IMR-90 (cell line): ENCODE results near the gene HMGXB3. TPM values are rescaled to one million over a fixed set of nuclear protein-coding genes. Genes with fewer than 3 reads are reported as not detected.

Source experiments
- ATAC-seq: fragments of 200-7000 bp; cut with Tn5 transposase; 2 replicates; pipeline ENCODE4 v1.9.1; 2020; ENCODE audit warnings: low read depth, mild to moderate bottlenecking, moderate library complexity
- BruUV-seq: library from RNA; stranded (reverse); fragments of 400-500 nt; replicated peaks from 2 replicates; lab custom pipeline; 2021; lab: Mats Ljungman, UMichigan
- CTCF ChIA-PET: fragments of 300-600 bp; formaldehyde crosslinking; extraction: SDS; loops from one replicate; lab custom pipeline; 2021; ENCODE audit warnings: antibody characterized with exemption; lab: Yijun Ruan, JAX
- POLR2A ChIA-PET: fragments of 300-600 bp; sonication (Branson Sonifier 250); formaldehyde crosslinking; loops from one replicate; lab custom pipeline; 2022; ENCODE audit warnings: antibody characterized with exemption; ENCODE audit not compliant: unreplicated experiment; lab: Charles Lee
- DNase-seq: peaks from one replicate; pipeline ENCODE4 v3.0.0; 2013
- H2AFZ ChIP-seq: replicated peaks from 2 replicates; pipeline ENCODE3; 2013; ENCODE audit warnings: low read length, mild to moderate bottlenecking; ENCODE audit not compliant: poor library complexity
- H2AK5ac ChIP-seq: 2 replicates; pipeline ENCODE4 v1.6.1; 2013; ENCODE audit warnings: low read depth, low read length, inconsistent platforms
- H2AK9ac ChIP-seq: replicated peaks from 2 replicates; pipeline ENCODE3; 2013; ENCODE audit warnings: mild to moderate bottlenecking, low read depth, low read length, moderate library complexity; ENCODE audit not compliant: poor library complexity
- H2BK120ac ChIP-seq: 2 replicates; pipeline ENCODE4 v1.6.1; 2013; ENCODE audit warnings: low read depth, low read length, inconsistent platforms
- H2BK15ac ChIP-seq: 3 replicates; pipeline ENCODE4 v1.6.1; 2013; ENCODE audit warnings: low read depth, low read length, inconsistent platforms
- H2BK20ac ChIP-seq: 2 replicates; pipeline ENCODE4 v1.6.1; 2013; ENCODE audit warnings: low read depth, mild to moderate bottlenecking, inconsistent platforms, low read length, moderate library complexity
- H2BK5ac ChIP-seq: 2 replicates; pipeline ENCODE4 v1.6.1; 2013; ENCODE audit warnings: mild to moderate bottlenecking, low read depth, low read length, inconsistent platforms; ENCODE audit not compliant: poor library complexity, severe bottlenecking
- H3K14ac ChIP-seq: replicated peaks from 2 replicates; pipeline ENCODE4 v1.6.1; 2013; ENCODE audit warnings: low read depth, low read length, inconsistent platforms
- H3K18ac ChIP-seq: 2 replicates; pipeline ENCODE4 v1.6.1; 2013; ENCODE audit warnings: low read depth, low read length, control low read depth
- H3K23ac ChIP-seq: 2 replicates; pipeline ENCODE4 v1.6.1; 2013; ENCODE audit warnings: low read depth, low read length, inconsistent platforms
- H3K27ac ChIP-seq: 2 replicates; pipeline ENCODE4 v1.5.1; 2013; ENCODE audit warnings: mild to moderate bottlenecking, control low read depth, low read length; ENCODE audit not compliant: insufficient read depth
- H3K27me3 ChIP-seq: 2 replicates; pipeline ENCODE4 v1.6.1; 2013; ENCODE audit warnings: low read length; ENCODE audit not compliant: control insufficient read depth, insufficient read depth
- H3K36me3 ChIP-seq: 2 replicates; pipeline ENCODE4 v1.6.1; 2013; ENCODE audit warnings: low read length, mixed read lengths; ENCODE audit not compliant: control insufficient read depth, insufficient read depth
- H3K4ac ChIP-seq: 2 replicates; pipeline ENCODE4 v1.6.1; 2013; ENCODE audit warnings: low read depth, low read length, inconsistent platforms
- H3K4me1 ChIP-seq: 2 replicates; pipeline ENCODE4 v1.6.1; 2013; ENCODE audit warnings: low read length, mixed read lengths; ENCODE audit not compliant: control insufficient read depth, insufficient read depth
- H3K4me2 ChIP-seq: 2 replicates; pipeline ENCODE4 v1.6.1; 2013; ENCODE audit warnings: low read depth, mild to moderate bottlenecking, control low read depth, low read length, moderate library complexity
- H3K4me3 ChIP-seq: 2 replicates; pipeline ENCODE4 v1.5.1; 2013; ENCODE audit warnings: low read depth, mild to moderate bottlenecking, control low read depth, low read length, moderate library complexity; ENCODE audit not compliant: insufficient read depth
- H3K56ac ChIP-seq: 2 replicates; pipeline ENCODE4 v1.6.1; 2013; ENCODE audit warnings: low read length, inconsistent platforms; ENCODE audit not compliant: insufficient read depth; ENCODE audit errors: extremely low read depth
- H3K79me1 ChIP-seq, 2 experiments: 2 replicates each; pipeline ENCODE4 v1.6.1; 2013; ENCODE audit warnings: low read length in 2 of 2, inconsistent platforms in 1 of 2, low read depth in 1 of 2
- H3K9ac ChIP-seq: 2 replicates; pipeline ENCODE4 v1.6.1; 2013; ENCODE audit warnings: low read depth, low read length, control low read depth
- H3K9me1 ChIP-seq: 2 replicates; pipeline ENCODE4 v1.6.1; 2013; ENCODE audit warnings: low read length, inconsistent platforms; ENCODE audit not compliant: insufficient read depth
- H3K9me3 ChIP-seq: 2 replicates; pipeline ENCODE4 v1.6.1; 2013; ENCODE audit warnings: low read length; ENCODE audit not compliant: control insufficient read depth, insufficient read depth
- H4K20me1 ChIP-seq: 2 replicates; pipeline ENCODE4 v1.6.1; 2013; ENCODE audit warnings: low read length, inconsistent platforms; ENCODE audit not compliant: insufficient read depth
- H4K5ac ChIP-seq: 2 replicates; pipeline ENCODE4 v1.6.1; 2013; ENCODE audit warnings: mild to moderate bottlenecking, low read depth, low read length, control low read depth
- H4K8ac ChIP-seq, 2 experiments: 2 replicates each; pipeline ENCODE4 v1.6.1; 2013; ENCODE audit warnings: low read depth in 2 of 2, low read length in 2 of 2, control low read depth in 1 of 2, inconsistent platforms in 1 of 2
- H4K91ac ChIP-seq: 2 replicates; pipeline ENCODE4 v1.6.1; 2013; ENCODE audit warnings: low read depth, low read length, inconsistent platforms; ENCODE audit not compliant: insufficient read depth
- BHLHE40 ChIP-seq: fragments of 150-350 bp; IDR thresholded peaks from 2 replicates; pipeline ENCODE4 v1.6.1; 2016; ENCODE audit warnings: mild to moderate bottlenecking, low read depth, low read length
- CTCF ChIP-seq: conservative IDR thresholded peaks from 2 replicates; pipeline ENCODE4 v1.5.1; 2012; ENCODE audit warnings: mild to moderate bottlenecking, low read depth, low read length, improper control_type of control experiment
- MAZ ChIP-seq: IDR thresholded peaks from 2 replicates; pipeline ENCODE4 v1.6.1; 2012; ENCODE audit warnings: low read depth, mild to moderate bottlenecking, low read length, improper control_type of control experiment, moderate library complexity, borderline replicate concordance
- NFE2L2 ChIP-seq: fragments of 150-350 bp; IDR thresholded peaks from 2 replicates; pipeline ENCODE4 v1.6.1; 2016; ENCODE audit warnings: low read depth, mild to moderate bottlenecking, low read length
- WGBS, 2 experiments: methylation state at CpG; one replicate each; pipeline versions ENCODE4 v1.1.5 to v1.1.7; 2013; ENCODE audit warnings: missing lambda C conversion rate in 2 of 2; ENCODE audit not compliant: insufficient read length in 1 of 2; ENCODE audit errors: extremely low coverage in 2 of 2; 5-methylcytosine and 5-hydroxymethylcytosine counted together
- dilution Hi-C: fragments of 300-500 bp; cut with HindIII; formaldehyde crosslinking; loops from one replicate; pipeline ENCODE4 v1.14.3; 2018; ENCODE audit warnings: low sequenced_read_pairs; ENCODE audit not compliant: unreplicated experiment
- in situ Hi-C: fragments of 300-500 bp; cut with MboI; formaldehyde crosslinking; loops from 3 replicates; pipeline ENCODE4 v1.14.3; 2019; ENCODE audit warnings: low sequenced_read_pairs, inconsistent platforms, mixed read lengths
- intact Hi-C: fragments of 100-400 bp; cut with micrococcal nuclease; formaldehyde crosslinking; loops from 2 replicates; pipeline ENCODE4 v1.10.0; 2022
- polyA plus RNA-seq, 3 experiments: library from polyadenylated mRNA; depleted of rRNA; stranded (reverse); fragments of >200 nt; gene quantifications; 2 replicates each; pipeline ENCODE4 v1.2.3, GENCODE V29; 2012; ENCODE audit warnings: low replicate concordance in 1 of 3
- total RNA-seq: library from RNA; depleted of rRNA; stranded (reverse); fragments of >200 nt; gene quantifications from 2 replicates; pipeline ENCODE4 v1.2.3, GENCODE V29; 2012

HMGXB3 gene
- total and polyA plus RNA-seq, 2 of the 4 experiments (the other 2 are of a cell fraction): 27.6 to 30.6 TPM

GRCh38 chr5:149998281-149998680 is 2.3 kb upstream of the HMGXB3 start:
- H3K9me3 ChIP-seq: no peaks in the 10 kb centered on the region
- no TSS peak for BruUV-seq
- no peak overlapping the region for H2AK9ac ChIP-seq
- no peak overlapping the region for H2BK5ac ChIP-seq
- H3K23ac ChIP-seq: no peak overlapping the region
- H2AK5ac ChIP-seq: no peak overlapping the region
- H3K27ac ChIP-seq: no peak overlapping the region
- peaks cover 2% of the 10 kb centered on the region for H3K4me1 ChIP-seq
- H3K79me1 ChIP-seq: peaks cover 11 to 49% of the 10 kb centered on the region in 2 experiments
- no peak overlapping the region for H2BK20ac ChIP-seq
- no CpG with 5 or more reads among the region's 3 CpGs for WGBS, 2 experiments
- no peak overlapping the region for H2BK120ac ChIP-seq
- H4K5ac ChIP-seq: no peak overlapping the region
- H3K18ac ChIP-seq: no peak overlapping the region
- in situ Hi-C loops (no loop called here), dilution Hi-C loops (no loop called here), intact Hi-C loops (no loop called here)
- H4K20me1 ChIP-seq: peaks cover 23% of the 10 kb centered on the region; the same call in 1 of the 2 replicates
- H3K4me2 ChIP-seq: no peak overlapping the region
- ChIA-PET CTCF (interaction anchor here (3.2 kb wide), 1 partner anchor 164 kb away, joined by 10 read pairs; no protein-coding TSS in a partner anchor), POLR2A (no interaction called here)
- H4K8ac ChIP-seq: no peak overlapping the region
- no peak overlapping the region for H3K4me3 ChIP-seq
- no peak overlapping the region for H2BK15ac ChIP-seq
- no peak for TF ChIP-seq MAZ
- TF ChIP-seq NFE2L2: no peak
- no peak for TF ChIP-seq CTCF
- no peak for TF ChIP-seq BHLHE40
- no peak overlapping the region for H2AFZ ChIP-seq
- no peak overlapping the region for H3K4ac ChIP-seq
- H3K14ac ChIP-seq: no peak overlapping the region
- peaks cover 7% of the 10 kb centered on the region for H3K36me3 ChIP-seq
- no peak overlapping the region for H4K91ac ChIP-seq
- H3K9me1 ChIP-seq: peaks cover 16% of the 10 kb centered on the region
- H3K9ac ChIP-seq: no peak overlapping the region
- no peak for DNase-seq
- ATAC-seq: no peak
- no peaks in the 10 kb centered on the region for H3K27me3 ChIP-seq
- no peak overlapping the region for H3K56ac ChIP-seq
